Stimulated activated CD4-positive, alpha-beta T cell treated with anti-CD3 and anti-CD28 coated beads, Interleukin-4, amount 100 ng/mL, for 24 hours (primary cell): ENCODE data around the gene EFCAB14.
"Not testable (repeated sequence)": the region's sequence is repeated elsewhere in the genome, so short reads cannot be mapped to it uniquely, and the experiment has no call there.

ENCODE experiments used
- DNase-seq: peaks from one replicate; pipeline ENCODE4 v3.0.0-alpha.2; 2020

EFCAB14 gene

GRCh38 chr1:46682064-46682463, 36.9 kb downstream of the EFCAB14 start:
- DNase-seq: no peak

DNA sequence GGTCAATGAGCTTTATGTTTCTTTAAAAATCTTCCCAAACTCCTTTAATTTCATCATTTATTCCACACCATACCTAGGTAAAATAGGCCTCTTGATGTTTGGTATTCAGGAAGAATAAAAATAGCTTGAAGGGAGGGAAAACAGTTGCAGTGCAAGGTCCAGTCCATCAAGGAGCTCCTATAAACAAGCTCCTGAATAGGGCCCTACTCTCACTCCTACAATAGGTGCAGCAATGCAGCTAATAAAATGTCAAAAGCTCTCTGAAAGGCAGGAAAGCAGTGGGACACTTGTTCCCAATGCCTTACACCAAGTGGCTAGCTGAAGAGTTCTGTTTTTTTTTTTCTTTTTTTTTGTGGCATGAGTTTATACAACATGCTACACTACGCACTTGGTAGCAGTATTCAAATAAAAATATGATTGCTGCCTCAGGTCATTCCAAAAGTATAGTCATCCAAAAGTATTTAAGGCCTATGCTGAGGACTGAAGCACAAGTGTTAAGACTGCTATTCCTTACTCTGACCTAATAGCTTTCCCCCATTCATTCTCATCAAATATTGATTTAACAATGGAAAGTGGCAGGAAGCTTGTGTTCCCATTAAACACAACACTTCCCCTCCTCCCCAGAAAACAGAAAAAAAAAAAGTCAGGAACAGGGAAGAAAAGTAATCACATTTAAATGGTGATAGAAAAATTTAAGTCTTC, 37.4 kb downstream of the EFCAB14 start:
- no peak for DNase-seq

DNA sequence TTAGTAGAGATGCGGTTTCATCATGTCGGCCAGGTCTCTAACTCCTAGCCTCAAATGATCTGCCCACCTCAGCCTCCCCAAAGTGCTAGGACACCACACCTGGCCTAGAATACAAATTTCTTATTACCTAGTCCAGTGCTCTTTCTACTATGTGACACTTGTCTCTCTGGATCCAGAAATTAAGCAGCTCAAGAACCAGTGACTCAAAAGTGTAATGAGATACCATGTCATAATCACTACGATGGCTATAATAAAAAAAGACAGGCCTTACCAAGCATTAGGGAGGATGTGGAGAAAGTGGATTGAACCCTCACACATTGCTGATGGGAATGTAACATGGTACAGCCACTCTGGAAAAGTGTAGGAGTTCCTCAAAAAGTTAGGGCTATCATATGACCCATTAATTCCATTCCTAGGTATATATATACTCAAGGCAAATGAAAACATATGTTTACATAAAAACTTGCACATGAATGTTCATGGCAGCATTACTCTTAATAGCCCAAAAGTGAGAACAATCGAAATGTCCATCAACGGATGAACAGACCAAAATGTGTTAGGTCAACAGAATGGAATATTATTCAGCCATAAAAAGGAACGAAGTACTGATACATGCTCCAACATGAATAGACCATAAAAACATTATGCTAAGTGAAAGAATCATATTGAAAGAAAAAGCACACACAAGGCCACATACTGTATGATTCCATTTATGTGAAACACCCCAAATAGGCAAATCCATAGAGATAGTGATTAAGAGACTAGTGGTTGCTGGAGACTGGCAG, 38.9 kb downstream of the EFCAB14 start:
- DNase-seq: no peak

- DNase-seq: no peak
These were observed 41.6 kb downstream of the EFCAB14 start for GRCh38 chr1:46677339-46677738.

- DNase-seq: no peak
These were observed 42.4 kb downstream of the EFCAB14 start for GRCh38 chr1:46676531-46676930.

DNA sequence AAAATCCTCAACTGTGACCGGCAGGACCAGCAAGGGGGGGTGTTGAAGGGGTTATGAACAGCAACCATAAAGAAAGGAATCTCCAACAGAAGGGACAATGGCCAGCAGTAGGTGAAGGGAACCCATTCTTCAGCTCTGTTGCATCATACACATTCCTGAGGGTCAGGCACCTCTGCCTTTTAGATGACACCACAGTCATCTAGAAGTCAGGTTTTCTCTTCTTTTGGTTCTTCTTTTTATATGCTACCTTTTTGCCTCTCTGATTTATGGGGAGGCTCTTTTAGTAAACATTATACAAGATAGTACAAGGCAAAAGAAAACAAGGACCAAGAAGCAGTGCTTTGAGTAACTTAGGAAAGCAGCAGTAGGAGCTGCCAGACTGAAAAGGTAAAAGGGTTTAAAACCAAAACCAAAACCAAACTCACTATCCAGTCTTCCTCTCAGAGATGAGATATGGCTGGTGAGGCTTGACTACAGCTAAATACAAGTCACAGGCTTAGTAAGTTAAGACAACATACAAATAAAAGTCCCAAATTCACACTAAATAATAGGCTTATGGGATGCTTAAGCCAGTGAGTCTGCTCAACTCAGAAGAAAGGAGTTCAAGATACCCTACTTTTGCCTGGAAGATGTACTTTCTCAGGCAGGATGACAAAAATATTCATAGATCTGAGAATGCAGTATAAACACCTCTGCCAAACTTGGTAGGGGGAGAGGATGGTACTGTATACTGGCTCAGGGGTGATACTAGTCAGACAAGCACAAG, 43.2 kb downstream of the EFCAB14 start:
- DNase-seq: no peak

DNA sequence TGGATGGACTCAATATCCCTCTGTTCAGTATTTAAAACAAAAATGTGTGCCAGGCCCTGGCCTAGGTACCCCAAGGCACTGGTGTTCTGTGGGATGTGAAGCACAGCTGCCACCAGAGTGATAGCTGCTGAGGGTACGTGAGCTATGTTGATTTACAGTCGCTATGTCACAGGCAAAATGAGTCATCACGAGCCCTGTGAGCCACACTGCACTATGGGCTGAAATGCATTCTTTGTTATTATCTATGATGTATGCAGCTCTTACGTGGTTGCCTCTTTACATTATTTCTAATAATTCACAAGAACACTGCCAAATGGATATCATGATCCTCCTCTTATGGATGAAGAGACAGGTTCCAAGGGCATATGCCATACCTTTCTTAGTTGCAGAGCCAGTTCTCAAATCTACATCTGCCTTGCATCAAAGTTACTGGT, 45.1 kb downstream of the EFCAB14 start:
- DNase-seq: peak; percentile 7

- no peak for DNase-seq
These were observed 46.2 kb downstream of the EFCAB14 start for GRCh38 chr1:46672696-46673095.

GRCh38 chr1:46671554-46671953, 47.4 kb downstream of the EFCAB14 start, which contains the start of gene TEX38:
Gene TEX38, plus strand, starts transcription at chr1:46671854. Its CDS starts 81 bp downstream, at chr1:46671935.
- no peak for DNase-seq

DNA sequence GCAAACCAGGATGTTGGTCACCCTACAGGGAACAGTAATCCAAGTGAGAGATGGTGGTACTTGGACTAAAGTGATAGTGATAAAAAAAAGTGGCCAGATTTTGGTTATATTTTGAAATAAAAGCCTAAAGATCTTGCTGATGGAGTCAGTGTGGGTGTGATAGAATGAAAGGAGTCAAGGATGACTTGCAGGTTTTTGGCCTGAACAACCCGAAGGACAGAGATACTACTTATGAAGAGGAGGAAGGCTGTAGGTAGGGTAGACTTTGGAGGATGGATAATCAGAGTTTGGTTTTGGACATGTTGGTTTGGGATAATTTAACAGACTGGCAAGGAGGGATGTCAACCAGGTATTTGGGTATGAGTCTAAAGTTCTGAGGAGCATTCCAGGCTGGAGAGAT, 48.8 kb downstream of the EFCAB14 start:
- DNase-seq: no peak

- peak; percentile 61 for DNase-seq
These were observed 50.8 kb downstream of the EFCAB14 start, which contains the start of gene ATPAF1 for GRCh38 chr1:46667782-46668760. Gene ATPAF1, minus strand, starts transcription at chr1:46668364. Its CDS starts 42 bp downstream, at chr1:46668322.

DNA sequence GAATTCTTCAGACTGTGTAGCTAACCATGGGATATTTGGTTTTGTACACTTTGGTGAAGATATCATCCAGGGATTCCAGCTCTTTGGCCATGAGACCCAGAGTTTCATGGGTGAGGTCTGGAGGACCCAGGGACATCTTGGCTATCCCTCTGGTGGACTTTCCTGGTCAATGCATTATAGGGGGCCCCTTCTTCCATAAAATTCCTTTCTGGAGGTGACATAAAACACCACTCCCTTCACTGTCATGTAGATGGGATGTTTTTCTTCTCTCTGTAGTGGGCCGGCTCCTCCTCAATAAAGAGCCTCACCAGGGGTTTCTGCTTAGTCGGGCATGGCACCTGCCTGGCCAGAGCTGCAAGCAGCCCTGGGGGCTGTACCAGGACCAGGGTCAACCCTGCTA, 52.9 kb downstream of the EFCAB14 start:
- DNase-seq: no peak

DNA sequence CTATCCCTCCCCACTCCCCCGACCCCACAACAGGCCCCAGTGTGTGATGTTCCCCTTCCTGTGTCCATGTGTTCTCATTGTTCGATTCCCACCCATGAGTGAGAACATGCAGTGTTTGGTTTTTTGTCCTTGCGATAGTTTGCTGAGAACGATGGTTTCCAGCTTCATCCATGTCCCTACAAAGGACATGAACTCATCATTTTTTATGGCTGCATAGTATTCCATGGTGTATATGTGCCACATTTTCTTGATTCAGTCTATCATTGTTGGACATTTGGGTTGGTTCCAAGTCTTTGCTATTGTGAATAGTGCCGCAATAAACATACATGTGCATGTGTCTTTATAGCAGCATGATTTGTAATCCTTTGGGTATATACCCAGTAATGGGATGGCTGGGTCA, 56.0 kb downstream of the EFCAB14 start:
- DNase-seq: not testable (repeated sequence)

GRCh38 chr1:46660116-46660515, 58.8 kb downstream of the EFCAB14 start:
- DNase-seq: not testable (repeated sequence)

- no peak for DNase-seq
These were observed 59.5 kb downstream of the EFCAB14 start for GRCh38 chr1:46659307-46659870.

DNA sequence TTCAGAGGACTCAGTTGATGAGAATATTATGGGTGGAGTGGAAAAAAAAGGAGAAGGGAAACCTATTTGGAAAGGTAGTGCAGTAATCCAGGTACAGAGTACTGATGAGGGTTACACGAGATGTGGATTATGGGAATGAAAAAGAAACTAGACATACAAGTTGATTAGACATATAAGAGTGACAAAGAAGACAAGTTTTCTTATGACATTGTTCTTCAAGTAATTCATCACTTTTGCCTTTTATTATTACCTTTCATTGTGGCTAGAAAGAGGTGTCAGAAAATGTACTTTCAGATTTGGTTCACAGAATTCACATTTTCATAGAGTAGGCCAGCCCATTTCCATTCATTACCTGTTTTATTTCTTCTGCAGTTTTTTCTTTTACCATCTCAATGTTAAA, 61.1 kb downstream of the EFCAB14 start:
- no peak for DNase-seq

GRCh38 chr1:46656643-46657042, 62.3 kb downstream of the EFCAB14 start:
- no peak for DNase-seq

- no peak for DNase-seq
These were observed 63.1 kb downstream of the EFCAB14 start for GRCh38 chr1:46655848-46656247.

- DNase-seq: not testable (repeated sequence)
These were observed 64.2 kb downstream of the EFCAB14 start for GRCh38 chr1:46654698-46655097.

DNA sequence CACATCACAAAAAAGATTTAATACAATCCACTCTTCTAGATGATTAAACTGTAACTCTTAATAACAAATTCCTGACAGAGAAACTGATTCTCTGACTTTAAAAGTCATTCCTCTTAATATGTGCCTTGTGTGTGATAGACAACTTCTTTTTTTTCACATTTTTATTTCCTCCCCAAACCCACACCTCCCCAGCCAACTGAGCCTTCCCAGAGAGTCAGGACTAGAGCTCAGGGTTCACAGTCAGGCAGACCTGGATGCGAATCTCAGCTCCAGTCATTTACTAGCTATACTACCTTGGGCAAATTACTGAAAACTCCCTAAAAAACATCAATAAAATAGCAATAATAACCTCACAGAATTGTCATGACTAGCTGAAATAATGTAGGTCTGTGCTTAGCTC, 64.9 kb downstream of the EFCAB14 start:
- DNase-seq: no peak

DNA sequence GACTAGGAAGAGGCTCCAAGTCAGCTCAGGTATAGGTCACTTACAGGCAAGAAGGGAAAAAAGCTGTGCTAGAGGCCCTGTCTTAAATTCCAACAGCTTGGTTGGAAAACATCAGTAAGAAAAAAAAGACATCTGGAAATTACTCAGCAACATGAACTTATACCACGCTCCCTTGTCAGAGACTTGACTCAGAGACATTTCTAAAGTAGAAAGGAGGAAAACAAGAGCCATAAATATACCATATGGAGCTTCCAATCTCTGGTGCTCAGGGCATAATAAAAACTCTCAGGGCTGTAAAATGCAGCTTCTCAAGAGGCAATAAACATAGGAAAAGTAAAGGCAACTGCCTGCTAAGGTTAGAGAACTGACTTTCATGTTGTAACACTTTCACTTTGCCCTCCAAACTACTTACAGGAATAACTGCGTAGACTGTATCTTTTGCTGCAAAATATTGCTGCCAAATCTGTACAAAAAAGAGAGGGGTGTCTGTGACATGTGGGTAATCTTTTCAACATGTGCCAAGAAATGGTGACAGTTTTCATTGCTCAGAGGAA, 65.4 kb downstream of the EFCAB14 start:
- no peak for DNase-seq
